ENCODE measurements around the gene STAU1. TPM values are rescaled to one million over a fixed set of nuclear protein-coding genes. Genes with fewer than 3 reads are reported as not detected.
"Not testable (repeated sequence)": the region's sequence is repeated elsewhere in the genome, so short reads cannot be mapped to it uniquely, and the experiment has no call there.

Gene STAU1
- total RNA-seq, 1 donor from 2014 or later, result 31.1 TPM

DNA sequence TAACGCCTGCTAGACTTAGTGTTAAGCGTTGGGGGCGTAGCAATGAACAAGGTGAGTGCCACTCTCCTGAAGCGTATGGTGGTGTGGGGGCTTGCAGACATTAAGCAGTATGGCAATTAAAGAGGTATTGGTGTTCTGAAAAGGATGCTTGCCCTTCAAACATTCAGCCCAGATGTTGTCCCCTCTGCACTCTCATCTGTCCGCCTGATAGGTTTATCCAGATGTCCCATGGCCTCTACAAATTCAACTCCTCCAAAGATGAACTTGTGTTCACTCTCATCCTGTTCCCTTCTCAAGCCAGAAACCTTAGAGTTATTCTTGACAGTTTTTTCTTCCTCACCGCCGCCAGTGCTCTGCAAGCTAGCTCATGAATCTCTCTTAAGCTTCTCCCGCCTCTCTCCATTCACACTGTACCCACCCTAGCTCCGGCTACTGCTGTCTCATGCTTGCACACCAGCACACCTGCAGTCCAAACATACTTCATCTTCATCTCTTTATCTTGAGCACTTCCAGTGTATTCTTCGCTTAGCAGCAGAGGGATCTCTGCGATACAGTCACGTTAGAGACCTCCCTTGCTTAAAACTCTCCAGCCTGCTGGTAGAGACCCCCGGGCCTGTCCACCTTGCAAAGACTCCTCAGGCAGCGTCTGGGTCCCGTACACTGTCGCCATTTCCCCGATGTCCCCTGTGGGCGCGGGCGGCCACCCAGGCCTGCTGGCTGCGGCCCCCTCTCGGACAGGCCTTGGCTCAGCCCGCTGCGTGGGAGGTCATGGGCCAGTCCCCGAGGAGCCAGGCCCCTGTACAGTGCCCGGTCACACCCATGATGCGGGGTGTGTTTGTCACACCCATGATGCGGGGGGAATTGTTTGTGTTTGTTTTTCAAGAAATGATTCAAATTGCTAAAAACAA lies 32.0 kb upstream of the STAU1 start:
- FAIRE-seq, result no peak
- Histone ChIP-seq H3K4me3 (ENCODE audit: low read depth, low read length) (peak overlapping the region; percentile 86), H3K36me3 (ENCODE audit: control insufficient read depth, insufficient read depth, low read length) (peaks cover 24% of the 10 kb centered on the region), H3K27me3 (ENCODE audit: control insufficient read depth, insufficient read depth, low read length) (no peaks in the 10 kb centered on the region)
- TF ChIP-seq, protein P1, sequence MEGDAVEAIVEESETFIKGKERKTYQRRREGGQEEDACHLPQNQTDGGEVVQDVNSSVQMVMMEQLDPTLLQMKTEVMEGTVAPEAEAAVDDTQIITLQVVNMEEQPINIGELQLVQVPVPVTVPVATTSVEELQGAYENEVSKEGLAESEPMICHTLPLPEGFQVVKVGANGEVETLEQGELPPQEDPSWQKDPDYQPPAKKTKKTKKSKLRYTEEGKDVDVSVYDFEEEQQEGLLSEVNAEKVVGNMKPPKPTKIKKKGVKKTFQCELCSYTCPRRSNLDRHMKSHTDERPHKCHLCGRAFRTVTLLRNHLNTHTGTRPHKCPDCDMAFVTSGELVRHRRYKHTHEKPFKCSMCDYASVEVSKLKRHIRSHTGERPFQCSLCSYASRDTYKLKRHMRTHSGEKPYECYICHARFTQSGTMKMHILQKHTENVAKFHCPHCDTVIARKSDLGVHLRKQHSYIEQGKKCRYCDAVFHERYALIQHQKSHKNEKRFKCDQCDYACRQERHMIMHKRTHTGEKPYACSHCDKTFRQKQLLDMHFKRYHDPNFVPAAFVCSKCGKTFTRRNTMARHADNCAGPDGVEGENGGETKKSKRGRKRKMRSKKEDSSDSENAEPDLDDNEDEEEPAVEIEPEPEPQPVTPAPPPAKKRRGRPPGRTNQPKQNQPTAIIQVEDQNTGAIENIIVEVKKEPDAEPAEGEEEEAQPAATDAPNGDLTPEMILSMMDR (IDR thresholded peaks at IDR 0.05; ENCODE audit: insufficient read depth, low read length, severe bottlenecking), result no peak
- no peak for DNase-seq (ENCODE audit: low read depth)

DNA sequence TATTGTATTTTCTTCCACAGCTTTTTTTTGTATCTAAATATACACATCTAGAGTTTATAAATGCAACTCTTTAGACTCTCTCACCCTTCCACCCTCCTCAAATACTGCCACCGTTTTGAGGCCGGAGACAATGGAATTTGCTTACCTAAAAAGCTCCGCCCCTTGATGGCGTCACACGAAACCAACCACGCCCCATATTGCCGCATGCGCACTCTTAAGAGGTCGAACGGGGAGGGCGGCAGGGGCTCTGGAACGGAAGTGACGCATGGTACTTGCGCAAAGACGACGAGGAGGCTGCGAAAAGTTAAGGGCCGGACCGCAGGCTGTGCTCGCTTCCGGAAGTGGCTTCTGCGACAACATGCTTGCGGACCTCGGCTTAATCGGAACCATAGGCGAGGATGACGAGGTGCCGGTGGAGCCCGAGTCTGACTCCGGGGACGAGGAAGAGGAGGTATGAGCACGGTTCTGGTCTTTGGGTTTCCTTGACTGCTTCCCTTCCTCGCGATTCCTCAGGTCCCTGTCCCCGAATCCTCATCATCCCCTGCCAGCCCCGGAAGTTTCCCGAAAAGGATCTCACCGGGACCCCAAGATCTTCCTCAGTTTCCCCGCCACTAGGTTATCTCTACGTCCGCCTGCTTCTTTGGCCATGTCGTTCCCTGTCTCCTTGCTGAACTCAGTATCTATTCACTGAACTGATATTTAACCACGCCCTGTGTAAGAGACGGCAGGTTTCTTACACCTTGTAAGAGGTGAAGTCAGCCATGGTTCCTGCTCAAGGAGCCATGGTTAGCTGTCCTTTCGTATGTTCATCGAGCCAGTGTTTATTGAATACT lies 31.2 kb upstream of the STAU1 start, which contains the start of gene DDX27:
TSS of gene DDX27 (plus strand) at position 326 of the 833 bp plus-strand sequence. CDS start at position 359, 33 bp downstream.
- DNase-seq (ENCODE audit: low read depth), result peak; percentile 94
- peak; percentile 80 for FAIRE-seq
- TF ChIP-seq, protein P1 (IDR thresholded peaks at IDR 0.05; ENCODE audit: insufficient read depth, low read length, severe bottlenecking), result no peak
- peak within 1 kb of the TSS; percentile 86 for H3K4me3 ChIP-seq (ENCODE audit: low read depth, low read length)
- H3K27me3 ChIP-seq (ENCODE audit: control insufficient read depth, insufficient read depth, low read length), result no peaks in the 10 kb centered on the region
- peaks cover 17% of the 10 kb centered on the region for H3K36me3 ChIP-seq (ENCODE audit: control insufficient read depth, insufficient read depth, low read length)

DNA sequence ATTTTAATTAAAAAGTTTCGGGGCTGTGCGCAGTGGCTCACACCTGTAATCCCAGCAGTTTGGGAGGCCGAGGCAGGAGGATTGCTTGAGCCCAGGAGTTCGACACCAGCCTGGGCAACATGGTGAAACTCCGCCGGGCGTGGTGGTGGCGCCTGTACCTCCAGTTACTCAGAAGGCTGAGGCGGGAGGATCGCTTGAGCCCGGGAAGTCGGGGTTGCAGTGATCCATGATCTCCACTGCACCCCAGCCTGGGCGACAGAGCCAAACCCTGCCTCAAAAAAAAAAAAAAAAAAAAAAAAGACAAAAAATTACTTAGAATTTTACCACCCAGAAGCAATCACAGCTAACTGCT lies 30.6 kb upstream of the STAU1 start:
- FAIRE-seq; H3K4me3 ChIP-seq (ENCODE audit: low read depth, low read length); H3K27me3 ChIP-seq (ENCODE audit: control insufficient read depth, insufficient read depth, low read length); DNase-seq (ENCODE audit: low read depth): not testable (repeated sequence)
- peaks cover 12% of the 10 kb centered on the region for H3K36me3 ChIP-seq (ENCODE audit: control insufficient read depth, insufficient read depth, low read length)

GRCh38 chr20:49216991-49217578 lies 29.0 kb upstream of the STAU1 start:
- FAIRE-seq (no peak), DNase-seq (ENCODE audit: low read depth) (peak; percentile 91)
- Histone ChIP-seq H3K36me3 (ENCODE audit: control insufficient read depth, insufficient read depth, low read length) (peaks cover 6% of the 10 kb centered on the region), H3K27me3 (ENCODE audit: control insufficient read depth, insufficient read depth, low read length) (no peaks in the 10 kb centered on the region), H3K4me3 (ENCODE audit: low read depth, low read length) (no peak overlapping the region)
- TF ChIP-seq, protein P1 (IDR thresholded peaks at IDR 0.05; ENCODE audit: insufficient read depth, low read length, severe bottlenecking), result peak; percentile 82

DNA sequence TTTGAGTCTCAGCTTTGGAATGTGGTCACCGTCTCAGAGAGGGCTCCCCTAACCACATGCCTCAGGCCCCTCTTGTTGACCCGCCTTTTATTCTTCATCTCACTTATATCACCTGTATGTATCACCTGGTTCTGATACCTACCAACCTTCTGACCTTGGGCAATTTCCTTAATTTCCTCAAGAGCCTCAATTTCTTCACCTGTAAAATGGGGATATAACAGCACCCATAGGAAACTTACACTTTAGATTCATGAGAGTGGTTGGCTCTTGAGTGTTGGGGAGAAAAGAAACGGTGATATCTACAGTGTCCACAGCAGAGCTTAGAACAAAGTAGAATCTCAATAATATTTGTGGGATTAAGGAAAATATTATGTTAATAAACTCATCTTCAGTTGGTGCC lies 27.1 kb upstream of the STAU1 start:
- H3K4me3 ChIP-seq (ENCODE audit: low read depth, low read length), result no peak overlapping the region
- H3K27me3 ChIP-seq (ENCODE audit: control insufficient read depth, insufficient read depth, low read length), result no peaks in the 10 kb centered on the region
- no peak for FAIRE-seq
- H3K36me3 ChIP-seq (ENCODE audit: control insufficient read depth, insufficient read depth, low read length), result no peaks in the 10 kb centered on the region
- TF ChIP-seq, protein P1 (IDR thresholded peaks at IDR 0.05; ENCODE audit: insufficient read depth, low read length, severe bottlenecking), result no peak
- no peak for DNase-seq (ENCODE audit: low read depth)

GRCh38 chr20:49214571-49214970 lies 26.4 kb upstream of the STAU1 start:
- Histone ChIP-seq H3K27me3 (ENCODE audit: control insufficient read depth, insufficient read depth, low read length) (no peaks in the 10 kb centered on the region), H3K36me3 (ENCODE audit: control insufficient read depth, insufficient read depth, low read length) (no peaks in the 10 kb centered on the region), H3K4me3 (ENCODE audit: low read depth, low read length) (no peak overlapping the region)
- TF ChIP-seq, protein P1 (IDR thresholded peaks at IDR 0.05; ENCODE audit: insufficient read depth, low read length, severe bottlenecking), result no peak
- FAIRE-seq, result no peak
- no peak for DNase-seq (ENCODE audit: low read depth)

Data from bronchial epithelial cell (primary cell).